IMR-90 (cell line): Measurements from ENCODE around the gene NOL9.

Source experiments
- BHLHE40 ChIP-seq: fragments of 150-350 bp; IDR thresholded peaks from 2 replicates; pipeline ENCODE4 v1.6.1; 2016; ENCODE audit warnings: mild to moderate bottlenecking, low read depth, low read length
- POLR2A ChIP-seq: IDR thresholded peaks from 2 replicates; pipeline ENCODE4 v1.6.1; 2012; ENCODE audit warnings: mild to moderate bottlenecking, low read depth, low read length

DNA sequence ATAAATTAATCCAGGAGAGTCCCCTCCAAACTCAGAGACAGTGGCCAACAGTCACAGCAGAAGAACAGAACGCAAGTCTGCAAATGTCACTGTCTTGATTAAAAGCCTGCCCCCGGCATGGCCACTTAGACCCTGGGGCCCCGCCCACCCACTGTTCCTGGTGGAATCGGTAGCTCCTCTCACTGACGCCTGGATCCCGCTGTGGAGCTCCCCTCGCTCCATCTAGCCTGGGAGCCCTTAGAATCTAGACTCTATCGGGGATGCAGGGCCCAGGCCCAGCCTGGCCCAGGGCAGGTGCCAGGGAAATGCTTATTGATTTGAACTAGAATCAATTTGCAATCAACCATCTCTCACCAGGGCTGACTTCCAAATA is 41.4 kb downstream of the NOL9 start:
- no peak for TF ChIP-seq POLR2A
- no peak for TF ChIP-seq BHLHE40
